ENCODE data around the gene DEPDC1. TPM values are rescaled to one million over a fixed set of nuclear protein-coding genes. Genes with fewer than 3 reads are reported as not detected.

DEPDC1 gene
- under 1 TPM in 2 of 4 donors, not detected in 2; 0.19 to 0.96 TPM for total RNA-seq

DNA sequence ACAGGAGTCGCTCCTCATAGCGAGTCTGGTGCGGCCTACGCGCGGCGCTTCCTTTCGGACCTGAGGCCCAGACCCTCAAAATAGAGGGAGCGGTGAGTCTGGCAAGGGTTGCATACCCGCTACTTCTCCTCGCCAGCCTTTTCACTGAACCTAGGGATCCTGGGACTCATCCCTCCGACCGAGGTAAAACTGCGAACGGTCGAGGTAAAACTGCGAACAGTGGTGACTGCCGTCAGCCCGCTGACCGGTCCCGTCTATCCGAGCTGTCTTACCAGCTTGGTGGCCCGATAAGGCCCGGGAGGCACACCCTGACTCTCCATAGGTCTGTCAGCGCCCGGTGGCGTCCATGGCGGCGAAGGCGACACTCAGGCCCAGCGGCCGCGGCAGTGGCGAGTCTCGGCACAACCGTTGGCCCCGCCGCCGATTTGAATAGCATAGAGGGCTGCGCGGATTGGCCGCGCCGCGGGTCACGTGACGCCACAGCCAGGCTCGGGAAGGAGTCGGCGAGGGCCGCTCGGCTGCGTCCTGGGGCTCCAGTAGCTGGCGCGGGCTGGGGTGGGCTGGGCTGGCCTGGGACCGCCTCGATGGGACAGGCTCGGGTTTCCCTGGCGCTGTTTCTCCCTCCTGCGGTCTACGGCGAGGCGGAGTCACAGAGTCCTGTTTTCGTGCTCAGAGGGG is at the start of gene DEPDC1:
DEPDC1 (minus strand) TSS at position 403 of the 678 bp plus-strand sequence; CDS start at position 320, 83 bp downstream.
- ATAC-seq (ENCODE audit: low FRiP score) (peak; percentile 100), DNase-seq (ENCODE audit: low spot score) (peak; percentile 90)
- TF ChIP-seq, protein P1, sequence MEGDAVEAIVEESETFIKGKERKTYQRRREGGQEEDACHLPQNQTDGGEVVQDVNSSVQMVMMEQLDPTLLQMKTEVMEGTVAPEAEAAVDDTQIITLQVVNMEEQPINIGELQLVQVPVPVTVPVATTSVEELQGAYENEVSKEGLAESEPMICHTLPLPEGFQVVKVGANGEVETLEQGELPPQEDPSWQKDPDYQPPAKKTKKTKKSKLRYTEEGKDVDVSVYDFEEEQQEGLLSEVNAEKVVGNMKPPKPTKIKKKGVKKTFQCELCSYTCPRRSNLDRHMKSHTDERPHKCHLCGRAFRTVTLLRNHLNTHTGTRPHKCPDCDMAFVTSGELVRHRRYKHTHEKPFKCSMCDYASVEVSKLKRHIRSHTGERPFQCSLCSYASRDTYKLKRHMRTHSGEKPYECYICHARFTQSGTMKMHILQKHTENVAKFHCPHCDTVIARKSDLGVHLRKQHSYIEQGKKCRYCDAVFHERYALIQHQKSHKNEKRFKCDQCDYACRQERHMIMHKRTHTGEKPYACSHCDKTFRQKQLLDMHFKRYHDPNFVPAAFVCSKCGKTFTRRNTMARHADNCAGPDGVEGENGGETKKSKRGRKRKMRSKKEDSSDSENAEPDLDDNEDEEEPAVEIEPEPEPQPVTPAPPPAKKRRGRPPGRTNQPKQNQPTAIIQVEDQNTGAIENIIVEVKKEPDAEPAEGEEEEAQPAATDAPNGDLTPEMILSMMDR (IDR thresholded peaks at IDR 0.05) = no peak

DNA sequence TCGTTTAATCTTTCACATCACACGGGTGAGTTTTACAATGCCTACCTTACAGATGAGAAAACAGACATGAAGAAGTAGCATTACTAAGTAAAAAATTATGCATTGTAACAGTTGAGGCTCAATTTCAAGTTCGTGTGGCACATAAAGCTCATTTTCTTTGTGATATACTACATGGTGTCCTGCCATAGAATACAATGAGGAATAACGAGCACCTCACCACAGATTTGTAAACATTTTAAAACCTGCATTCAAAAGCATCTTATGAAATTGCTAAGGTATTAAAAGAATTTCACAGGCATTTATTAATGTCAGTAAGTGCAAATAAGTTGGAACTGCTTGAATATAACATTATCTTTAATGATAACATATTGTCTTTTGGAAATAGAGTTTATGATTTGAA is 47.8 kb upstream of the DEPDC1 start:
- TF ChIP-seq, protein P1 (IDR thresholded peaks at IDR 0.05) = no peak
- DNase-seq (ENCODE audit: low spot score) (no peak), ATAC-seq (ENCODE audit: low FRiP score) (no peak)

DNA sequence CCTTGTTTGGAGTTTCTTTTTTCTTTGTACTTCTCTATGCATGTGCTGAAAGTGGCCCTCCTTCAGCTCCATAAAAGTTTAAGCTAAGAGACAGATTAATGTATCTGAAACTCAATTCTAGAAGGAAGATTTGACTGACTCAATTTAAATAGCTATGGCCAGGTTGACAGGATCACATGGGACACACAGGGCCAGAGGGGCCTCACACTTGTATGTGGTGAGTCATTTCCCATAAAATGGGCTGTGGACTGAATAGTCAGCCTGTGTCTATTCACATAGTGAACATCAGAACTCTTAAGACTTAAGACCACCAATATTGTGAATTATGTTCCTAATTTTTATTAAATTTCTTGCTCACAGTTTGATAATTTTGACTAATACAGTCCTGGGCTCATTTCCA is 45.7 kb upstream of the DEPDC1 start:
- TF ChIP-seq, protein P1 (IDR thresholded peaks at IDR 0.05) = no peak
- no peak for DNase-seq (ENCODE audit: low spot score)
- no peak for ATAC-seq (ENCODE audit: low FRiP score)

DNA sequence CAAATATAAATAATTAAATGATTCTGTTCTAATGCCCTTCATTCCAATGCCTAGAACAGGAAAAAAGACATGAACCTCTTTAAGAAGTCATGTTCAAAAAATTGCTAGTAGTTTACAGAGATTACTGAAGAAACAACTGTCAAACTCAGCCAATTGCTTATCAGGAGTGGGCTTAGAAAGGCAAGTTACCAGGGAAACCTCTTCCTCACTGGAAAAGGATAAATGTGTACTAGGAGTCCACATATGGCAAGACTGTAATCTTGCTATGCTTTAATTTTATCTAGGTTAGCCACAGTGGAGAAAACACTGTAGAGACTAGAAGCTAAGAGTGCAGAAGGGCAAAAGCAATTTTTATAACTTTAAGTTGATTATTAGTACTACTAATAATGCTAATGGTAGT is 42.1 kb upstream of the DEPDC1 start:
- TF ChIP-seq, protein P1 (IDR thresholded peaks at IDR 0.05) = no peak
- ATAC-seq (ENCODE audit: low FRiP score) (no peak), DNase-seq (ENCODE audit: low spot score) (no peak)

- TF ChIP-seq, protein P1 (IDR thresholded peaks at IDR 0.05) = no peak
- ATAC-seq (ENCODE audit: low FRiP score) = no peak
- DNase-seq (ENCODE audit: low spot score) = no peak
These were observed 31.4 kb upstream of the DEPDC1 start for GRCh38 chr1:68528243-68528642.

DNA sequence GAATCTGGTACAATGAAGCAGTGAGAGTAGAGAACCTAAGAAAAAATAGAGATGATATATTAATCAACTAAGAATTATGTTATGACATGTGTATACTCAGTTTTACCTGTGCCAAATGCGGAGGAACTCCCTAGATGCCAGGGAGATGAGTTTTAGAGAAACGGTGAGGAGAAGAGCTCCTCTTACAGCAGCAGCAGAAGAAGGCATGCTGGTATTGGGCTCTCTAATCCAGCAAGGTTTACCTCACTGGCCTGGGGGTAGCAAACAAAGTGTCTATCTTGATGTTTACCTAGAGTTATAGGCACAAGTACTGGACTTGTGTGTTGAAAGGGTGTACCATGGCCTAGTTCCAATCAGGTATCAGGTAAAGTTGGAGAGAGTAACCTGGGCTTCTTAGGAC is 28.9 kb upstream of the DEPDC1 start:
- no peak for DNase-seq (ENCODE audit: low spot score)
- no peak for ATAC-seq (ENCODE audit: low FRiP score)
- TF ChIP-seq, protein P1 (IDR thresholded peaks at IDR 0.05) = no peak

DNA sequence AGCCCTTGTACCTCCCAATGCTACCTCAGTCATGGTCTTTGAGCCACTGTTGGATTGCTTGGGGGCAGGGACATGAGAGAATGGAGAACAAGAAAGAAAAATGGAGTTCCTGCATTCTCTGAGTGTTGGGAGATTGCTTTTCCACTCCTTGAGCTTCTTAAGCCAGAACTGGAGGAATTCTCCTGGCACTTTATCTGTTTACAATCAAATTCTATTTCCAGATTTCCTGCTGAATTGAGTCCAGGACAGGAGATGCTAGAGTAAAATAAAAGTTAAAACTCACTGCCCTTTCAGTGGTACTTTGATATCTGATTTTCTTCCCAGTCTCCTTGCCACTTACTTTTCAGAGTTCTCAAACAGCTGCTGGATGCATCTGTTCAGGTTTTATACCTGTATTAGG is 24.4 kb upstream of the DEPDC1 start:
- no peak for DNase-seq (ENCODE audit: low spot score)
- TF ChIP-seq, protein P1 (IDR thresholded peaks at IDR 0.05) = no peak
- ATAC-seq (ENCODE audit: low FRiP score) = no peak
